Measurements from ENCODE around the gene GCNT3. TPM values are rescaled to one million over a fixed set of nuclear protein-coding genes. Genes with fewer than 3 reads are reported as not detected.

The GCNT3 gene
- total RNA-seq, 1 experiment from 2014 or later = 0.52 TPM

DNA sequence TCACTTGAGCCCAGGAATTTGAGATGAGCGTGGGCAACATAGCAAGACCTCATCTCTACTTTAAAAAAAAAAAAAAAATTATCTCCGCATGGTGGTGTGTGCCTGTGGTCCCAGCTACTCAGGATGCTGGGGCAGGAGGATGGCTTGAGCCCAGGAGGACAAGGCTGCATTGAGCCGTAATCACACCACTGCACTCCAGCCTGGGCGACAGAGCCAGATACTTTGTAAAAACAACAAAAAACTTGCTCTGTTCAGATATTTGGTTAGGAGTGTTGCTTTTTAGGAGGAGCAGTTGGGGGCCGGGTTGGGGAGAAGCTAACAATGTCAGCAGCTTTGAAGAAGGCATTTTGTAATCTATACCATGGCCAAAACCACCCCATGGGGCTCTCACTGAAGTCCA lies 4.1 kb downstream of the GCNT3 start:
- Histone ChIP-seq H3K9me2 (ENCODE audit: insufficient read depth) (no peaks in the 10 kb centered on the region), H2AFZ (no peak overlapping the region), H3K27me3 (ENCODE audit: insufficient read depth, low read depth) (no peaks in the 10 kb centered on the region), H3K4me2 (no peak overlapping the region), H3F3A (ENCODE audit: insufficient read depth, low read depth) (peaks cover 4% of the 10 kb centered on the region; the same call in 1 of the 2 replicates), H3K27ac (no peak overlapping the region), H4K20me1 (ENCODE audit: insufficient read depth) (no peaks in the 10 kb centered on the region), H3K9me3 (ENCODE audit: insufficient read depth, low read depth) (no peaks in the 10 kb centered on the region), H3K4me3 (no peak overlapping the region), H3K79me2 (ENCODE audit: low read depth) (no peaks in the 10 kb centered on the region), H3K36me3 (ENCODE audit: low read depth) (no peaks in the 10 kb centered on the region), H3K4me1 (replicated peaks; ENCODE audit: insufficient read depth) (peaks cover 29% of the 10 kb centered on the region)
- no peak for DNase-seq
- TF ChIP-seq EZH2 (IDR thresholded peaks at IDR 0.05; ENCODE audit: low read depth) = no peak
- TF ChIP-seq, protein P1, sequence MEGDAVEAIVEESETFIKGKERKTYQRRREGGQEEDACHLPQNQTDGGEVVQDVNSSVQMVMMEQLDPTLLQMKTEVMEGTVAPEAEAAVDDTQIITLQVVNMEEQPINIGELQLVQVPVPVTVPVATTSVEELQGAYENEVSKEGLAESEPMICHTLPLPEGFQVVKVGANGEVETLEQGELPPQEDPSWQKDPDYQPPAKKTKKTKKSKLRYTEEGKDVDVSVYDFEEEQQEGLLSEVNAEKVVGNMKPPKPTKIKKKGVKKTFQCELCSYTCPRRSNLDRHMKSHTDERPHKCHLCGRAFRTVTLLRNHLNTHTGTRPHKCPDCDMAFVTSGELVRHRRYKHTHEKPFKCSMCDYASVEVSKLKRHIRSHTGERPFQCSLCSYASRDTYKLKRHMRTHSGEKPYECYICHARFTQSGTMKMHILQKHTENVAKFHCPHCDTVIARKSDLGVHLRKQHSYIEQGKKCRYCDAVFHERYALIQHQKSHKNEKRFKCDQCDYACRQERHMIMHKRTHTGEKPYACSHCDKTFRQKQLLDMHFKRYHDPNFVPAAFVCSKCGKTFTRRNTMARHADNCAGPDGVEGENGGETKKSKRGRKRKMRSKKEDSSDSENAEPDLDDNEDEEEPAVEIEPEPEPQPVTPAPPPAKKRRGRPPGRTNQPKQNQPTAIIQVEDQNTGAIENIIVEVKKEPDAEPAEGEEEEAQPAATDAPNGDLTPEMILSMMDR (conservative IDR thresholded peaks at IDR 0.05) = no peak
- intact Hi-C loops (cut with micrococcal nuclease; ENCODE audit: unreplicated experiment) = loop anchor here (1.0 kb wide), 1 partner anchor 83 kb away; no protein-coding TSS in a partner anchor
- ChIA-PET POLR2A (ENCODE audit: unreplicated experiment) (no interaction called here), CTCF (interaction anchor here (0.7 to 1.9 kb wide), 2 partner anchors 83 to 1406 kb away, joined by 3 to 12 read pairs; no protein-coding TSS in a partner anchor)
- no TSS peak for BruUV-seq (replicated peaks)

DNA sequence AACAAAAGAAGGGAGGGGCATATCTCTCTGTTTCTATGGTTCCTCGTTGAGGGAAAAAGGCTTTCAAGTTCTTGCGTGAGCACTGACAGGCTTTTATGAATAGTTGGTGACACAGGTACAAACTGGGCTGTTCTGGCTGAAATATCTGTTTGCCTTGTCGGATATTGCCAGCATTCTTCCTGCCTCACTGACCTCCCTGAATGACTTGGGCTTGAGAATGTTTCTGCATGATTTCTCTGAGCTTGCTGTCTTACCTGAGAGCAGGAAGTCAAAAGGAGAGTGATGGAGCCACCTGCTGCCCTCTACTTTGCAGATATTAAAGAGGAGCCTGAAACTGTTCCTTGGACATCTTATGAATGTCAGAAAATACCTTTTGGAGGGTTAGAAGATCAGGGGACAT lies 4.8 kb downstream of the GCNT3 start:
- BruUV-seq (replicated peaks) = no TSS peak

DNA sequence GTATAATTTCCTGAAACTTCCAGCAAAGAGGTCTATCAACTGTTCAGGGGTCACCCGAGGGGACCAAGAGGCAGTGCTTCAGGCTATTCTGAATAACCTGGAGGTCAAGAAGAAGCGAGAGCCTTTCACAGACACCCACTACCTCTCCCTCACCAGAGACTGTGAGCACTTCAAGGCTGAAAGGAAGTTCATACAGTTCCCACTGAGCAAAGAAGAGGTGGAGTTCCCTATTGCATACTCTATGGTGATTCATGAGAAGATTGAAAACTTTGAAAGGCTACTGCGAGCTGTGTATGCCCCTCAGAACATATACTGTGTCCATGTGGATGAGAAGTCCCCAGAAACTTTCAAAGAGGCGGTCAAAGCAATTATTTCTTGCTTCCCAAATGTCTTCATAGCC lies 6.8 kb downstream of the GCNT3 start:
- no peak for DNase-seq
- Histone ChIP-seq H3K36me3 (ENCODE audit: low read depth) (no peaks in the 10 kb centered on the region), H3K79me2 (ENCODE audit: low read depth) (no peaks in the 10 kb centered on the region), H3F3A (ENCODE audit: insufficient read depth, low read depth) (no peaks in the 10 kb centered on the region), H3K4me1 (replicated peaks; ENCODE audit: insufficient read depth) (peaks cover 16% of the 10 kb centered on the region; the same call in 1 of the 2 replicates), H3K9me3 (ENCODE audit: insufficient read depth, low read depth) (no peaks in the 10 kb centered on the region), H3K27ac (no peak overlapping the region), H3K4me2 (no peak overlapping the region), H3K9me2 (ENCODE audit: insufficient read depth) (no peaks in the 10 kb centered on the region), H4K20me1 (ENCODE audit: insufficient read depth) (no peaks in the 10 kb centered on the region), H2AFZ (no peak overlapping the region), H3K4me3 (no peak overlapping the region), H3K27me3 (ENCODE audit: insufficient read depth, low read depth) (no peaks in the 10 kb centered on the region)
- intact Hi-C loops (cut with micrococcal nuclease; ENCODE audit: unreplicated experiment) = no loop called here
- BruUV-seq (replicated peaks) = no TSS peak
- CTCF ChIA-PET = interaction anchor here (1.0 kb wide), 1 partner anchor 86 kb away, joined by 3 read pairs; no protein-coding TSS in a partner anchor
- TF ChIP-seq, protein P1 (conservative IDR thresholded peaks at IDR 0.05) = no peak
- TF ChIP-seq EZH2 (IDR thresholded peaks at IDR 0.05; ENCODE audit: low read depth) = no peak
- POLR2A ChIA-PET (ENCODE audit: unreplicated experiment) = no interaction called here

More for the DNA sequence above, 4.8 kb downstream of the GCNT3 start:
- Histone ChIP-seq H3K27ac (no peak overlapping the region), H3K9me2 (ENCODE audit: insufficient read depth) (no peaks in the 10 kb centered on the region), H2AFZ (no peak overlapping the region), H3K27me3 (ENCODE audit: insufficient read depth, low read depth) (no peaks in the 10 kb centered on the region), H3K4me2 (no peak overlapping the region), H3K9me3 (ENCODE audit: insufficient read depth, low read depth) (no peaks in the 10 kb centered on the region), H3K4me3 (no peak overlapping the region), H3K36me3 (ENCODE audit: low read depth) (no peaks in the 10 kb centered on the region), H4K20me1 (ENCODE audit: insufficient read depth) (no peaks in the 10 kb centered on the region), H3K79me2 (ENCODE audit: low read depth) (no peaks in the 10 kb centered on the region), H3F3A (ENCODE audit: insufficient read depth, low read depth) (peaks cover 1% of the 10 kb centered on the region; the same call in 1 of the 2 replicates), H3K4me1 (replicated peaks; ENCODE audit: insufficient read depth) (peaks cover 26% of the 10 kb centered on the region)
- TF ChIP-seq EZH2 (IDR thresholded peaks at IDR 0.05; ENCODE audit: low read depth) = no peak
- TF ChIP-seq, protein P1 (conservative IDR thresholded peaks at IDR 0.05) = peak; percentile 47; the same call in 1 of the 2 replicates
- intact Hi-C loops (cut with micrococcal nuclease; ENCODE audit: unreplicated experiment) = loop anchor here (1.0 kb wide), 1 partner anchor 84 kb away; no protein-coding TSS in a partner anchor
- peak; percentile 4 to 66 for DNase-seq
- ChIA-PET POLR2A (ENCODE audit: unreplicated experiment) (no interaction called here), CTCF (interaction anchor here (0.9 to 1.9 kb wide), 2 partner anchors 80 to 84 kb away, joined by 4 to 12 read pairs; no protein-coding TSS in a partner anchor)
